ENCODE results near the gene PHACTR1.
"Not testable (repeated sequence)": the region's sequence is repeated elsewhere in the genome, so short reads cannot be mapped to it uniquely, and the experiment has no call there.

PHACTR1 gene

DNA sequence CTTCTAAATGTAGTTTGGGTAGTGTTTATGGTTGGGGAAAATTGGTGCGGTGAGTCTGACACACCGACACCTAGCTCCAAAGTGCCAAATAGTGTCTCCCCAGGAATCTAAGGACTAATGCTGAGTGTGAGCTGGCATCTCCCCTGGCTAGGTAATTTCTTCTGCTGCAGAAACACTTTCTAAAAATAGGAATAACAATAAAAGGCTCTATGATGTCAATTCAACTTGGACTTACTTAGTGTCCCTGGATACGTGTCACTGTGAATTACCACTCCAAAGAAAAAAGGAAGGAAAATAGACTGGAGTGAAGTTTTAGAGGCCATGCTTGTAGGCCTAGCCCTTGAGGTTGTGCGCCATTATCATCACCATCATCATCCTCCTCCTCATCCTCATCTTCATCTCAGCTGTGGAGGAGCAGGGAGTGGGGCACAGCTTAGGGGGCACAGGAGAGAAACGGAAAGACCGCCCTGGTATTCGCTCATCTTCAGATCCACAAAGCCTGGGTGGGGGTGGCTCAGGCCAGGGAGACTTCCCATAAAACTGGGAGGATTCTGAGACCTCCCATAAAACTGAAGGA lies 522.2 kb downstream of the PHACTR1 start:
- TF ChIP-seq CTCF (conservative IDR thresholded peaks at IDR 0.05; ENCODE audit: low read depth) = no peak
- no peak for DNase-seq (ENCODE audit: low spot score)
- H3K27ac ChIP-seq = no peak overlapping the region
- ChIA-PET CTCF (no interaction called here), POLR2A (ENCODE audit: low non-redundant PET) (no interaction called here)

DNA sequence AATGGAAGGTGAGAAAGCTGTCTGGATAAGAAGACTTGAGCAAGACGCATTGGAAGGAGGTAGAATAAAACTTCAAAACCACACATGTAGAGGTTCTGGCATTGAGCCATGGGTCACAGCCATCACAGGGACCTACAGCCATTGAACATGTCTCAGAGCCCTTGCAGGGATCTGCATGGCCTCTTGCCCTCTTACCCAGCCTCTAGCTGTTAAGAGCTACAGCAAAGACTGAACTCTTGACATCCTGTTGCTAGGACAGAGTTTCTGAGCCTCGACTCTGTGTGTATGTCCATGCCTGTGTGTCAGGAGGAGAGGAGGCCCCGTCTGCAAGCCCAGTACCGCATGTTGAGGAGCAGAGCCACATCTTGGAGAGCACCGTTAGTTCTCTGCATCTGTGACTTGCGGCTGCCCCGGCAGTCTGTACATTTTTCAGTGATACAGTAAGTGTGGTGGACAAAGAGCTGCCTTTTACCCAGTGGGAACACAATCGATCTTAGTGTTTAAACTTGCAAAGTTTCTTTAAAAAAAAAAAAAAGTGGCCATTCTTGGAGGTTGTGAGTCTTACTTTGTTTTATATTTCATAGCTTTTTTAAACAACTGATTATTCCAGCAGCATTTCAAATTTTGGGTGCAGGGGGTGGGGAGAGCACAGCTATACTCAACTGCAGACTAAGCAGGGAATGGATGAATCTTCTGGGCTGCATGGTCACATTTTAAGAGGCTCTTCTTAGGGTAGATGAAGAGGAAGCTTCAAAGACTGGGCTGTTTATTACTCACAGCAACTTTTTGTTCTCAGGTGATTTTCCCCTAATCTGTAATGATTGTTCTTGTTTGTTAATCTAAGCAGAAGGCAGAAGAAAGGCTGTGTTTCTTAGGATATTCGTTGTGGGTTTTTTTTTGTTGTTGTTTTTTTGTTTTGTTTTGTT lies 523.2 kb downstream of the PHACTR1 start:
- ChIA-PET CTCF (interaction anchor here (0.6 kb wide), 1 partner anchor 195 kb away, joined by 6 read pairs; no protein-coding TSS in a partner anchor), POLR2A (ENCODE audit: low non-redundant PET) (no interaction called here)
- no peak for TF ChIP-seq CTCF (conservative IDR thresholded peaks at IDR 0.05; ENCODE audit: low read depth)
- H3K27ac ChIP-seq = no peak overlapping the region
- DNase-seq (ENCODE audit: low spot score) = no peak

GRCh38 chr6:13241364-13241763 lies 524.8 kb downstream of the PHACTR1 start:
- no peak for DNase-seq (ENCODE audit: low spot score)
- no peak for TF ChIP-seq CTCF (conservative IDR thresholded peaks at IDR 0.05; ENCODE audit: low read depth)
- CTCF ChIA-PET = no interaction called here
- no peak overlapping the region for H3K27ac ChIP-seq
- POLR2A ChIA-PET (ENCODE audit: low non-redundant PET) = no interaction called here

- TF ChIP-seq CTCF (conservative IDR thresholded peaks at IDR 0.05; ENCODE audit: low read depth) = no peak
- DNase-seq (ENCODE audit: low spot score) = no peak
- H3K27ac ChIP-seq = no peak overlapping the region
- POLR2A ChIA-PET (ENCODE audit: low non-redundant PET) = no interaction called here
- CTCF ChIA-PET = no interaction called here
Measured at GRCh38 chr6:13242178-13242577, 525.6 kb downstream of the PHACTR1 start.

GRCh38 chr6:13242590-13242989 lies 526.0 kb downstream of the PHACTR1 start:
- H3K27ac ChIP-seq = no peak overlapping the region
- ChIA-PET CTCF (no interaction called here), POLR2A (ENCODE audit: low non-redundant PET) (no interaction called here)
- no peak for TF ChIP-seq CTCF (conservative IDR thresholded peaks at IDR 0.05; ENCODE audit: low read depth)
- no peak for DNase-seq (ENCODE audit: low spot score)

- POLR2A ChIA-PET (ENCODE audit: low non-redundant PET) = no interaction called here
- H3K27ac ChIP-seq = no peak overlapping the region
- DNase-seq (ENCODE audit: low spot score) = no peak
- CTCF ChIA-PET = interaction anchor here (0.7 kb wide), 1 partner anchor 1489 kb away, joined by 3 read pairs; no protein-coding TSS in a partner anchor
- TF ChIP-seq CTCF (conservative IDR thresholded peaks at IDR 0.05; ENCODE audit: low read depth) = no peak
Measured at GRCh38 chr6:13243033-13243432, 526.5 kb downstream of the PHACTR1 start.

DNA sequence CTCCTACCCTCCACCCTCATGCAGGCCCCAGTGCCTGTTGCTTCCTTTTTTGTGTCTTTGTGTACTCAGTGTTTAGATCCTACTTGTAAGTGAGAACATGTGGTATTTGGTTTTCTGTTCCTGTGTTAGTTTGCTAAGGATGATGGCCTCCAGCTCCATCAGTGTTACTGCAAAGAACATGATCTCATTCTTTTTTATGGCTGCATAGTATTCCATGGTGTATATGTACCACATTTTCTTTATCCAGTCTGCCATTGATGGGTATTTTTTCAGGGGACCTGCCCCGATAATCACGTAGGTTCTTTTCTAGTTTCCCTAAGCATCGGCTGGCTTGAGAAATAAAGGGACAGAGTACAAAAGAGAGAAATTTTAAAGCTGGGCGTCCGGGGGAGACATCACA lies 527.2 kb downstream of the PHACTR1 start:
- CTCF ChIA-PET = interaction anchor here (0.7 kb wide), 1 partner anchor 1489 kb away, joined by 3 read pairs; no protein-coding TSS in a partner anchor

More for the DNA sequence above, 527.2 kb downstream of the PHACTR1 start:
- H3K27ac ChIP-seq; DNase-seq (ENCODE audit: low spot score); POLR2A ChIA-PET (ENCODE audit: low non-redundant PET): not testable (repeated sequence)
